A549 (cell line): ENCODE measurements around the gene MAPK4. TPM values are rescaled to one million over a fixed set of nuclear protein-coding genes. Genes with fewer than 3 reads are reported as not detected.

ENCODE experiments used
- ATAC-seq, 2 experiments: fragments of 200-7000 bp in 1 of 2; fragments of >200 bp in 1 of 2; cut with Nextera tagmentation in 1 of 2; cut with Tn5 transposase in 1 of 2; 3 replicates each; pipeline versions ENCODE4 v1.8.0 to v1.9.1; 2018 to 2020; ENCODE audit warnings: mild to moderate bottlenecking in 1 of 2, moderate library complexity in 1 of 2
- CTCF ChIA-PET: fragments of 300-600 bp; sonication (Branson Sonifier 250); formaldehyde crosslinking; extraction: SDS; loops from one replicate; lab custom pipeline; 2021; ENCODE audit warnings: antibody characterized with exemption, inconsistent platforms; lab: Yijun Ruan, JAX
- POLR2A ChIA-PET: fragments of 350-600 bp; formaldehyde crosslinking; extraction: SDS; loops from one replicate; lab custom pipeline; 2021; ENCODE audit warnings: antibody characterized with exemption, inconsistent platforms; lab: Yijun Ruan, JAX
- DNase-seq, 2 experiments: peaks; one replicate each; pipeline versions ENCODE4 v3.0.0 to v3.0.0-alpha.2; 2011 to 2016; ENCODE audit warnings: low read depth in 1 of 2, low spot score in 1 of 2
- FAIRE-seq: peaks from 2 replicates; lab custom pipeline; 2011; peaks lifted over from hg19 to GRCh38; lab: Jason Lieb, UNC
- H3K27ac ChIP-seq, 2 experiments: fragments of >200 bp; sonication (Bioruptor Twin); formaldehyde crosslinking; 3 replicates each; pipeline ENCODE4 v1.5.1; 2016 to 2017
- H3K4me1 ChIP-seq: fragments of >200 bp; sonication (Bioruptor Twin); formaldehyde crosslinking; 3 replicates; pipeline ENCODE4 v1.6.1; 2016
- H3K4me2 ChIP-seq: fragments of >200 bp; sonication (Bioruptor Twin); formaldehyde crosslinking; 3 replicates; pipeline ENCODE4 v1.6.1; 2016
- H3K4me3 ChIP-seq: fragments of >200 bp; sonication (Bioruptor Twin); formaldehyde crosslinking; 3 replicates; pipeline ENCODE4 v1.5.1; 2016
- H3K9me3 ChIP-seq: fragments of >200 bp; sonication (Bioruptor Twin); formaldehyde crosslinking; 3 replicates; pipeline ENCODE4 v1.6.1; 2016
- BHLHE40 ChIP-seq: IDR thresholded peaks from 2 replicates; pipeline ENCODE4 v1.6.1; 2012; ENCODE audit warnings: low read depth, low read length, inconsistent platforms
- CHD2 ChIP-seq: fragments of 150-350 bp; IDR thresholded peaks from 2 replicates; pipeline ENCODE4 v1.6.1; 2014; ENCODE audit warnings: low read length; ENCODE audit not compliant: partially characterized antibody
- CTCF ChIP-seq: fragments of >200 bp; sonication (Bioruptor Twin); formaldehyde crosslinking; IDR thresholded peaks from 3 replicates; pipeline ENCODE4 v1.5.1; 2016
- ELK1 ChIP-seq: fragments of 150-350 bp; IDR thresholded peaks from 2 replicates; pipeline ENCODE4 v1.6.1; 2014; ENCODE audit warnings: low read depth, mild to moderate bottlenecking, low read length
- ESRRA ChIP-seq: fragments of 150-350 bp; IDR thresholded peaks from 2 replicates; pipeline ENCODE4 v1.6.1; 2014; ENCODE audit warnings: mild to moderate bottlenecking, low read length, borderline replicate concordance
- FOSB ChIP-seq: fragments of 250-450 bp; sonication (Bioruptor Pico); IDR thresholded peaks from 2 replicates; pipeline ENCODE4 v1.5.0; 2020; ENCODE audit warnings: mild to moderate bottlenecking, moderate library complexity
- FOSL2 ChIP-seq, 2 experiments: fragments of 450-650 bp in 1 of 2; fragments of >200 bp in 1 of 2; sonication (Bioruptor Twin) in 1 of 2; formaldehyde crosslinking; IDR thresholded peaks; 2 replicates each; pipeline versions ENCODE4 v1.5.0 to v1.6.1; 2016 to 2020; ENCODE audit warnings: mild to moderate bottlenecking in 1 of 2, moderate library complexity in 1 of 2
- FOXS1 ChIP-seq: fragments of 250-450 bp; sonication (Bioruptor Pico); IDR thresholded peaks from 2 replicates; pipeline ENCODE4 v1.5.0; 2020; ENCODE audit warnings: mild to moderate bottlenecking, moderate library complexity
- HEYL ChIP-seq: fragments of 250-450 bp; sonication (Bioruptor Pico); IDR thresholded peaks from 2 replicates; pipeline ENCODE4 v1.8.0; 2021; ENCODE audit warnings: mild to moderate bottlenecking, moderate library complexity
- KDM1A ChIP-seq: fragments of 200-600 bp; sonication (generic); IDR thresholded peaks from 2 replicates; pipeline ENCODE4 v1.6.1; 2016; ENCODE audit warnings: low read depth, mild to moderate bottlenecking
- KDM5A ChIP-seq: fragments of 200-600 bp; sonication (generic); IDR thresholded peaks from 2 replicates; pipeline ENCODE4 v1.6.1; 2016; ENCODE audit warnings: antibody characterized with exemption, mild to moderate bottlenecking
- NFE2L2 ChIP-seq: fragments of 150-350 bp; conservative IDR thresholded peaks from 2 replicates; pipeline ENCODE4 v1.6.1; 2014; ENCODE audit warnings: low read length
- NPAS2 ChIP-seq: fragments of 250-450 bp; sonication (Bioruptor Pico); IDR thresholded peaks from 2 replicates; pipeline ENCODE4 v1.8.0; 2022; ENCODE audit warnings: mild to moderate bottlenecking, moderate library complexity, borderline replicate concordance
- POLR2AphosphoS2 ChIP-seq: conservative IDR thresholded peaks from 2 replicates; pipeline ENCODE4 v1.6.1; 2012; ENCODE audit warnings: low read length, improper control_type of control experiment, inconsistent platforms
- RARB ChIP-seq: fragments of 250-450 bp; sonication (Bioruptor Pico); IDR thresholded peaks from 2 replicates; pipeline ENCODE4 v1.8.0; 2021; ENCODE audit warnings: mild to moderate bottlenecking, moderate library complexity
- RCOR1 ChIP-seq: fragments of 150-350 bp; IDR thresholded peaks from 2 replicates; pipeline ENCODE4 v1.6.1; 2014; ENCODE audit warnings: antibody characterized with exemption, low read length, low read depth
- TFCP2L1 ChIP-seq: fragments of 250-450 bp; sonication (Bioruptor Pico); IDR thresholded peaks from 2 replicates; pipeline ENCODE4 v1.5.0; 2021; ENCODE audit warnings: mild to moderate bottlenecking
- ZSCAN20 ChIP-seq: fragments of 250-450 bp; sonication (Bioruptor Pico); IDR thresholded peaks from 2 replicates; pipeline ENCODE4 v1.8.0; 2022; ENCODE audit warnings: mild to moderate bottlenecking, moderate library complexity
- WGBS: methylation state at CpG from one replicate; pipeline ENCODE4 v1.1.6; 2017; ENCODE audit errors: missing lambda C conversion rate; 5-methylcytosine and 5-hydroxymethylcytosine counted together
- polyA plus RNA-seq, 4 experiments: library from polyadenylated mRNA; depleted of rRNA in 3 of 4; stranded (reverse); fragments of >200 nt; fragmentation: RNase III in 1 of 4; extraction: RNeasy Plus Mini Kit Qiagen cat#74134 plus additional on column Dnase treatment in 1 of 4; gene quantifications; 2 replicates in 3 of 4; 3 replicates in 1 of 4; pipeline ENCODE4 v1.2.3, GENCODE V29; 2011 to 2017

MAPK4 gene
- polyA plus RNA-seq, 2 of the 4 experiments (the other 2 are of a cell fraction), result 0.01 TPM; not detected in 1

DNA sequence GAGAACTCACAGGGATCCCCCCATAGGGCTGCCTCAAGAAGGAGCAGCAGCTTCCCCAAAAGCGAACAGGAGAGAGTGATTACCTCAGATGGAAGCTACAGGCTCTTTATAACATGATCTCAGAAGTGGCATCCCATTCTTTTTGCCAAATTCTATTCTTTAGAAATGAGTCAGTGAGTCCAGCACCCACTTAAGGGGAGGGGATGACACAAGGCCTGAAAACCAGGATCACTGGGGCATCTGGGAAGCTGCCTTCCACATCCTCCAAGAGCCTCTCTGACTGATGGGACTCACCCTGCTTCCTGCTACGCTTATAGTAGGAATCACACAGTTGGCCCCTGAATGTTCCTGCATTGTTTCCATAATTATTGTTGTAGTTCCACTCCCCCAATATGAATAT lies 96.5 kb downstream of the MAPK4 start:
- 31% methylated on average over 2 of the region's 2 CpGs for WGBS
- no peak for FAIRE-seq
- H3K9me3 ChIP-seq, result no peaks in the 10 kb centered on the region
- no peak overlapping the region for H3K4me3 ChIP-seq
- no peak overlapping the region for H3K27ac ChIP-seq
- ChIA-PET CTCF (no interaction called here), POLR2A (no interaction called here)
- no peak for DNase-seq
- ATAC-seq, result no peak
- no peak overlapping the region for H3K4me2 ChIP-seq
- no peak for TF ChIP-seq RARB (CRISPR knock-in tag)
- no peak for TF ChIP-seq FOSB (CRISPR knock-in tag)
- TF ChIP-seq CTCF, result no peak
- TF ChIP-seq ELK1, result no peak
- TF ChIP-seq HEYL, result no peak
- no peak for TF ChIP-seq ZSCAN20 (CRISPR knock-in tag)
- TF ChIP-seq, all 56 proteins: peak for 0
- no peaks in the 10 kb centered on the region for H3K4me1 ChIP-seq

- ChIA-PET CTCF (no interaction called here), POLR2A (no interaction called here)
- H3K4me2 ChIP-seq, result no peak overlapping the region
- 56% methylated on average over 8 of the region's 8 CpGs for WGBS
- FAIRE-seq, result no peak
- TF ChIP-seq FOXS1 (CRISPR knock-in tag), result no peak
- TF ChIP-seq FOSL2 (IDR thresholded peaks at IDR 0.05), result no peak
- TF ChIP-seq FOSL2 (CRISPR knock-in tag; IDR thresholded peaks at IDR 0.05), result no peak
- no peak for TF ChIP-seq BHLHE40
- TF ChIP-seq CHD2, result no peak
- no peak for TF ChIP-seq ESRRA
- no peak for TF ChIP-seq RCOR1
- no peak for TF ChIP-seq NFE2L2
- TF ChIP-seq ELK1, result no peak
- TF ChIP-seq KDM5A, result no peak
- no peak for TF ChIP-seq RARB (CRISPR knock-in tag)
- TF ChIP-seq POLR2AphosphoS2, result no peak
- TF ChIP-seq NPAS2 (CRISPR knock-in tag), result no peak
- H3K4me3 ChIP-seq, result no peak overlapping the region
- no peaks in the 10 kb centered on the region for H3K4me1 ChIP-seq
- no peak for ATAC-seq
- 0 out of 3 replicates have a peak, but pooled peaks cover under 1% of the 10 kb centered on the region for H3K9me3 ChIP-seq
- no peak overlapping the region for H3K27ac ChIP-seq
- DNase-seq, result no peak
Observed at GRCh38 chr18:50656841-50657470, 97.1 kb downstream of the MAPK4 start.

- POLR2A ChIA-PET, result no interaction called here
- CTCF ChIA-PET, result no interaction called here
Observed at GRCh38 chr18:50658601-50659000, 98.7 kb downstream of the MAPK4 start.

More at GRCh38 chr18:50658601-50659000, 98.7 kb downstream of the MAPK4 start:
- H3K9me3 ChIP-seq, result 0 out of 3 replicates have a peak, but pooled peaks cover 5% of the 10 kb centered on the region
- no peak overlapping the region for H3K27ac ChIP-seq
- WGBS, result 62% methylated on average over 4 of the region's 5 CpGs
- H3K4me2 ChIP-seq, result no peak overlapping the region
- DNase-seq (no peak), ATAC-seq (no peak), FAIRE-seq (no peak)
- no peak overlapping the region for H3K4me3 ChIP-seq
- TF ChIP-seq TFCP2L1 (CRISPR knock-in tag) (no peak), KDM1A (no peak)
- H3K4me1 ChIP-seq, result no peaks in the 10 kb centered on the region
